HG02571 (cell line): ENCODE results near the gene ATP2B2.

Experiments
- ATAC-seq: cut with Tn5 transposase; IDR thresholded peaks from one replicate; pipeline ENCODE4 v1.9.1; 2021; ENCODE audit warnings: mild to moderate bottlenecking, moderate library complexity; ENCODE audit not compliant: unreplicated experiment

ATP2B2 gene

DNA sequence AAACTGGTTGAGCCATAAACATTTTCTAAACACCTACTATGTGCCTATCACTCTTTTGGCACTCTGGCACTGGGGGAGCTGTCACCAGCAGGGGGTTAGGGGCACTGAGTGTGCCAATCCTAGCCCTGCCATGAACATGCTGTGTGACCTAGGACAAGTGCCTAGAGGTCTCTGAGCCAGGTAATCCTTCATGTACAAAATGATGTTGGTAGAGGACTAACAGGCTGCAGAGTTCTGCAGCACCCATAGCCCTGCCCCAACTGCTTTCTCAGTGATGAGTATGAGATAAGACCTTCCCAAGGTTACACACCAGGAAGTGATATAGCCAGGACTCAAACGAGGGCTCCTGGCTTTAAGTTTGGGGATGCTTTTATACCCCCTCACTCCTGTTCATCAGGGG lies 99.6 kb downstream of the ATP2B2 start:
- ATAC-seq: no peak

GRCh38 chr3:10404876-10405275 lies 100.5 kb downstream of the ATP2B2 start:
- ATAC-seq: no peak

GRCh38 chr3:10404377-10404776 lies 101.0 kb downstream of the ATP2B2 start:
- ATAC-seq: no peak

DNA sequence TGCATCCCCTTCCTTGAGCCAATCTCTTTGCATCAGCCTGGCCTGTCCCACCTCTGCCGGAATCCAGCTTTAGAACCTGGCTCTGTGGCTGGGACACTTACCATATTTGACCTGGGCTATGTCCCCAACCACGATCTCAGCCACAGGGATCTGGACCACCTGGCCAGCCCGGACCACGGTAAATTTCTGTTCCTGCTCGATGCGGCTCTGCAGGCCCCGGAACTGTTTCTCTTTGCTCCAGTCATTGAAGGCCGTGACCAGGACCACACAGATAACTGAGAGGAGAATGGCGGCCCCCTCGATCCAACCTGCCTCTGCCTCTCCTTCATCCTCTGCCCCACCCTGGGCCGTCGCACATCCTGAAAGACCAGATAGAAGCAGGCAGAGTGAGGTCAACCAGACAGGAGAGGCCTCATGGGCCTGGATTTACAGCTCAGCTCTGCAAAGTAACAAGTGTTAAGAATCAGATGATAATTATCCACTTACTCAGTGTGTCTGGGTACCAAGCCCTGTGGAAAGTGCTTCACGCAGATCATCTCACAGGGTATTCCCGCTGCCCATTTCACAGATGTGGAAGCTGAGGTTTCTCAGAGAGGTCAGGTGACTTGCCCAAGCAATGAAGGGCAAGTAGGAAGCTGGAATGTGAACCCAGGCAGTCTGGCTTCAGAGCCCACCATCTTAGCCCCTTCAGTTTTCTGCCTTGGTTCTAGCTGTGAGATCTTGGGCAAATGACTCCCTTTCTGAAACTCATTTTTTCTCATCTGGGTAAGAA lies 103.2 kb downstream of the ATP2B2 start:
- ATAC-seq: no peak

GRCh38 chr3:10400749-10401495 lies 104.5 kb downstream of the ATP2B2 start:
- no peak for ATAC-seq

GRCh38 chr3:10400050-10400748 lies 105.2 kb downstream of the ATP2B2 start:
- ATAC-seq: no peak

DNA sequence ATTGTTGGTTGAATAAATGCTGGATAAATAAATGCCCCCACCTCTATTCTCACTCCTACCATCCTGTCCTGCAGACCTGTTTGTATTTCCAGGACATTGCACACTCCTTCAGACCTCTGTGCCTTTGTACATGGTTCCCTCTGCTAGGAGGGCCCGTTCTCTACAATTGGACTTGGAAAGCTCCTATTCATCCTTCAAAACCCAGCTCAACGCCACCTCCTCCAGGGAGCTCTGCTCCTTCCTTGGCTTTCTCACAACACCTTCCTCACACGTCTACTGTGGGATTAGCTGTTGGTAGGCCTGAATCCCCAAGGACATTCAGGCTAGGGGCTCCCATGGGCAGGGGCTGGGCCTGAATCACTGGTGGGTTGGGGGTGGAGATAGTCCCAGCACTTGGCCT lies 105.8 kb downstream of the ATP2B2 start:
- no peak for ATAC-seq

DNA sequence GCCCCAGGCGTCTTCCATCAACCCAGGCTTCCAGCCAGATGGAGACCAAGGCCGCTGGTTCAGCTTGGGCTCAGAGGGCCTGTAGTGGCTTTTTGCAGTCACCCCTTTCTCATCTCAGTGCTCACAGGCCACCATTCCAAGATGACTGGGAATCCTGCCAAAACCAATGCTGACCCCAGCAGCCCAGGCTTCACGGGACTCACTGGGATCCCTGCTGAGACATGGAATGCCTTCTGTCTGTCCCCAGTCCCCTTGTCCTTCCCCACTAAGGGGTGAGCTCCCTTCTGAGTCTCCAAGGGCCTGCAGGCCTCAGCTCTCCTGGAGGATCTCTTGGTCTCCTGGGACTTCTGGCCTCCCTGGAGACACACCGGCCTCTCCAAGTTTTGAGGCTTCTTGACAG lies 107.0 kb downstream of the ATP2B2 start:
- ATAC-seq: no peak

GRCh38 chr3:10397879-10398278 lies 107.5 kb downstream of the ATP2B2 start:
- ATAC-seq: no peak

GRCh38 chr3:10396931-10397330 lies 108.5 kb downstream of the ATP2B2 start:
- no peak for ATAC-seq

DNA sequence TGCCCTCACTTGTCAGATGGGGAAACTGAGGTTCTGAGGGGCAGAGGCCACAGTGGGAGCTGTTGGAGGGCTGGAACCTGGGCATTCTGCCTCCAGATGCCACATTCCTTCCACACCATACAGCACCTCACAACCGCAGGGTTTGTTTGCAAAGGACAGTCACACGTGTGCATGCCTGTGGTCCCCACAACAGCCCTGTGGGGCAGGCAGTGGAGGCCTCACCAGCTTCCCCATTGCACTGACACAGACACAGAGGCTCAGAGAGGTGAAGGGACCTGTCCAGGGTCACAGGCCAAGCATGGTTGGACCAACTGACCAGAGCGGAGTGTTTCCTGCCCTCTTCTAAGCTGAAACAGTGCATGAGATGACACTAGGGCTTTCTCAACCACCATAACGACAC lies 109.3 kb downstream of the ATP2B2 start:
- no peak for ATAC-seq

DNA sequence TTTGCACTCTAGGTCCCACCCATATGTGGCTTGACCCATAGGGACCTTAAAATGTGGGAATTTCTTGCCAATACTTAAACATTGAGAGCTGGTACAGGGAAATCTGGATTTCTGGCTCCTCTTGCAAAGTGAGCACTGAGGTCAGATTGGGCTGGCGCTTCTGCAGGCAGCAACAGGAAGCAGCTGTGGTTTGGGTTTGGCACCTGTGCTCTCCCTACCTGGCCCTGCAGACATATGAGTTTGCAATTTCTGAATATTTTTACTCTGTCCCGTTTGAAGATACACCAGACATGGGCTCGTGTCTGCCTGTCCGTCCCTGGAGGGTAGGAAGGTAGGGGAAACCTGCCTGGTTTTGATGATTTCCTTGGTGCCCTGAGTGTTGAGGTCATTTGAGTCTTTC lies 109.7 kb downstream of the ATP2B2 start:
- no peak for ATAC-seq

- no peak for ATAC-seq
These were observed 110.2 kb downstream of the ATP2B2 start for GRCh38 chr3:10395196-10395595.

DNA sequence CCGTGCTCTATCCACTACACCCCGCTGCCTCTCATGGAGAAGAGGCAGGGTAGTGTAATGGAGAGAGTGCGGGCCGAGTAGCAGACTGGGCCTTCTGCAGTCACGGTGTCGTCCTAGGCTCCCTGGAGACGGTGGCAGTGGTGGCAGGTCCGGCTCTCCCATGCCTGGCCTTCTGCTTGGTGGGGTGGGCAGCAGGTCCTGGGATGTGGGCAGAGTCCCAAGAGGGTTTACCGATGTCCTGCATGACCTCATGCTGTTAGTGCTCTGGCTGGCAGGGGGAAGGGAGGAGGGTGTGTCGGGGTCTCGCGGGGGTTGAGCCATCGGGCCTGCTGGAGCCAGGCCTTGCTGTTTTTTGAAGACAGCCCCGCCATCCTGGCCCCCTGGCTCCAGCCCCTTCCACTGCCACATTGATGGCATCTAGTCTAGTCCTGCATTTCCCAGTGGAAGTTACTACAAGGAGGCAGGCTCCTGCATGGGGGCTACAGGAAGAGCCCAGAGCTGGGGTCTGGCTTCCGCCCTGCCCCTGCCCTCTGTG lies 110.8 kb downstream of the ATP2B2 start:
- no peak for ATAC-seq

DNA sequence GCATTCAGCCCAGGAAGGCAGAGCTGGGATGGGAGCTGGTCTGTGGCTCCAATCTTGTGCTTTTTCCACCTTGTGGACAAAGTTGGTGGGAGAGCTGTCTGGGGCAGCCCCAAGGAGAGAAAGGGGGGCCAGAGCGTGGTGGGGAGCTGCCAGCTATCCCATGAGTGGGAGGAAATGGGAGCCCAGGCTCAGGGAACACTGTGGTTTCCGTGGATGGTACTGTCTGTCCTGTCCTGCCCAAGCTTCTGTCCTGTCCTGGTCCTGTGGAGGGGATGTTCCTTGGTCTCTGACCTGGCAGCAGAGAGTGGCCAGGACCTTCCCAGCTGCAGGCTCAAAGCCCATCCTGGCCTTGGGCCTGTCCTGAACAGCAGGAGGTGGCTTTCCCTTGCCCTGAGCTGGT lies 111.9 kb downstream of the ATP2B2 start:
- no peak for ATAC-seq

GRCh38 chr3:10392906-10393461 lies 112.4 kb downstream of the ATP2B2 start:
- no peak for ATAC-seq

DNA sequence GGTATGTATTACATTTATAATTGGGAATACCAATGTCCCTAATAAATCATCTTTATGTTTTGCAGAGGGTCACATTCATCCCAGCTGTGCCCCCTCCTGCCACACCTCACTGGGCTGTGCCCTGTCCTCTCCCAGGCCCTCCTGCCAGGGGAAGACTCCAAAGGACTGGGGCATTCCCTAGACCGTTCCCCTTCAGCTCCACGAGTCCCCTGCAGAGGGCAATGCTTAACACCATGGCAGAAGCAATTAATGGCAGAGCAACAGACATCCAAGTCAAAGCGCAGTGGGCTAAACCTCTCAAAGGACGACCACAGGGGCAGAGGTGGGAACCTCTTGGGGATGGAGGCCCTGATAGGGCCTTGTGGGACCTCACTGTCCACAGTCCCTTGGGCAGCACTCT lies 113.1 kb downstream of the ATP2B2 start:
- no peak for ATAC-seq

- ATAC-seq: no peak
These were observed 114.0 kb downstream of the ATP2B2 start for GRCh38 chr3:10391391-10391790.

- no peak for ATAC-seq
These were observed 114.6 kb downstream of the ATP2B2 start for GRCh38 chr3:10390641-10391373.

DNA sequence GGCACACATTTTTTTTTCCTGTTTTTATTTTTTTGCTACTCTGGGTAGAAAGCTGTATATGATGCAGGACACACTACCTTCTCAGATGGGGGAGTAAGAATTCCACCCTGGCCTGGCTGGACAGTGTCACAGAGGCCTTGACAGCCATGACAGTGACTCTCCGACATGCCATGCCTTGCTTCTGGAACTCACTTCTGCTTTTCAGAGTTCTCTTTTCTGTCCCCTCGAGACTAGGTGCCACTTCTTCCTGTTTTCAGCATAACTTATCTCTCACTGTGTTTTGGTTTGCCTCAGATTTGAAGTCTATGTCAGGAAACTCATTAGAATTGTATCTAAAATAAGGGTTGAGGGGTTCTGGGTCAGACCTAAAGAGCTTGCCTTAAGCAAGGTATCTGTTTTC lies 115.4 kb downstream of the ATP2B2 start:
- peak; percentile 73 for ATAC-seq

- ATAC-seq: no peak
These were observed 116.0 kb downstream of the ATP2B2 start for GRCh38 chr3:10389339-10389738.
